Esophagus squamous epithelium (tissue), 5 donors: ENCODE data around the gene TMEM86A. TPM values are rescaled to one million over a fixed set of nuclear protein-coding genes. Genes with fewer than 3 reads are reported as not detected.

Source experiments
- DNase-seq: peaks from one replicate; lab custom pipeline; 2025; lab: John Stamatoyannopoulos, UW
- H3K27ac ChIP-seq, 4 donors: fragments of 200-600 bp; sonication (generic); one replicate each; pipeline ENCODE4 v1.5.1; 2016 to 2019; ENCODE audit warnings: mild to moderate bottlenecking in 1 of 4
- H3K27me3 ChIP-seq, 4 donors: fragments of 200-600 bp; sonication (generic); 1 replicate in 3 of 4; 2 replicates in 1 of 4; pipeline versions ENCODE4 v1.5.1 to v1.6.0; 2017 to 2021; ENCODE audit warnings: antibody characterized with exemption in 1 of 4
- H3K36me3 ChIP-seq, 3 donors: fragments of 200-600 bp; sonication (generic); one replicate each; pipeline ENCODE4 v1.5.1; 2016 to 2019
- H3K4me1 ChIP-seq, 3 donors: fragments of 200-600 bp; sonication (generic); one replicate each; pipeline ENCODE4 v1.5.1; 2017 to 2019
- H3K4me3 ChIP-seq, 4 donors: fragments of 200-600 bp; sonication (generic); 1 replicate in 3 of 4; 2 replicates in 1 of 4; pipeline ENCODE4 v1.5.1; 2016 to 2019; ENCODE audit warnings: mild to moderate bottlenecking in 2 of 4, moderate library complexity in 1 of 4
- H3K9me3 ChIP-seq, 3 donors: fragments of 200-600 bp; sonication (generic); one replicate each; pipeline ENCODE4 v1.5.1; 2016 to 2019
- CTCF ChIP-seq, 6 experiments: fragments of 450-650 bp in 4 of 6; fragments of 200-600 bp in 2 of 6; sonication (generic) in 2 of 6; IDR thresholded peaks; one replicate each; pipeline ENCODE4 v1.5.1; 2016 to 2019; ENCODE audit warnings: antibody characterized with exemption in 6 of 6, mild to moderate bottlenecking in 4 of 6, moderate library complexity in 4 of 6
- POLR2A ChIP-seq, 4 donors: fragments of 450-650 bp; IDR thresholded peaks; one replicate each; pipeline ENCODE4 v1.6.1; 2017; ENCODE audit warnings: antibody characterized with exemption in 4 of 4, mild to moderate bottlenecking in 4 of 4, moderate library complexity in 3 of 4
- WGBS, 2 donors: methylation state at CpG; one replicate each; pipeline ENCODE4 v1.1.5; 2018; 5-methylcytosine and 5-hydroxymethylcytosine counted together
- intact Hi-C: fragments of 100-400 bp; cut with DNase I; formaldehyde crosslinking; loops from one replicate; pipeline ENCODE4 v1.15.0; 2022
- total RNA-seq, 4 donors: library from RNA; depleted of rRNA; stranded (reverse); fragments of >200 nt; gene quantifications; one replicate each; pipeline ENCODE4 v1.1.0, GENCODE V29; 2016
- donor health status: DM: yes; HTN: yes; CAD: no.

The TMEM86A gene
- total RNA-seq, 4 donors from 2014 or later, result 0.97 to 4.8 (median 1.5) TPM

- no peak for DNase-seq
- intact Hi-C loops, result no loop called here
- TF ChIP-seq POLR2A (IDR thresholded peaks at IDR 0.05) (no peak), CTCF (IDR thresholded peaks at IDR 0.05) (no peak)
- H3K4me1 ChIP-seq, result no peaks in the 10 kb centered on the region
- no peaks in the 10 kb centered on the region for H3K36me3 ChIP-seq
- peaks cover 0 to 24% (median 0%) of the 10 kb centered on the region in 4 donors for H3K27me3 ChIP-seq
- H3K9me3 ChIP-seq, result no peaks in the 10 kb centered on the region
- 83% methylated on average over 4 to 5 of the region's 8 CpGs for WGBS, 2 donors
- no peak overlapping the region for H3K27ac ChIP-seq
- no peak overlapping the region for H3K4me3 ChIP-seq
Observed at GRCh38 chr11:18737642-18738041, 39.1 kb downstream of the TMEM86A start.

GRCh38 chr11:18739685-18740084, 41.1 kb downstream of the TMEM86A start:
- Histone ChIP-seq H3K27me3 (peaks cover 0 to 14% (median 0%) of the 10 kb centered on the region in 4 donors), H3K9me3 (no peaks in the 10 kb centered on the region), H3K4me3 (no peak overlapping the region), H3K27ac (no peak overlapping the region), H3K36me3 (no peaks in the 10 kb centered on the region), H3K4me1 (no peaks in the 10 kb centered on the region)
- WGBS, 2 donors, result 65 to 89% methylated on average over 4 of the region's 4 CpGs
- TF ChIP-seq POLR2A (IDR thresholded peaks at IDR 0.05) (no peak), CTCF (IDR thresholded peaks at IDR 0.05) (no peak)
- intact Hi-C loops, result no loop called here
- DNase-seq, result no peak

GRCh38 chr11:18741783-18742182, 43.2 kb downstream of the TMEM86A start:
- WGBS, 2 donors, result 73 to 80% methylated on average over 3 of the region's 3 CpGs

GRCh38 chr11:18743365-18743764, 44.8 kb downstream of the TMEM86A start:
- TF ChIP-seq POLR2A (IDR thresholded peaks at IDR 0.05) (no peak), CTCF (IDR thresholded peaks at IDR 0.05) (no peak)
- Histone ChIP-seq H3K4me3 (no peak overlapping the region), H3K36me3 (no peaks in the 10 kb centered on the region), H3K4me1 (no peaks in the 10 kb centered on the region), H3K9me3 (no peaks in the 10 kb centered on the region), H3K27me3 (no peaks in the 10 kb centered on the region), H3K27ac (no peak overlapping the region)
- no peak for DNase-seq
- intact Hi-C loops, result no loop called here
- 67 to 92% methylated on average over 1 to 2 of the region's 10 CpGs for WGBS, 2 donors

More at GRCh38 chr11:18741783-18742182, 43.2 kb downstream of the TMEM86A start:
- TF ChIP-seq CTCF (IDR thresholded peaks at IDR 0.05) (no peak), POLR2A (IDR thresholded peaks at IDR 0.05) (no peak)
- intact Hi-C loops, result no loop called here
- no peaks in the 10 kb centered on the region for H3K36me3 ChIP-seq
- H3K4me1 ChIP-seq, result no peaks in the 10 kb centered on the region
- H3K27me3 ChIP-seq, result peaks cover 0 to 1% (median 0%) of the 10 kb centered on the region in 4 donors
- DNase-seq, result no peak
- no peak overlapping the region for H3K27ac ChIP-seq
- no peak overlapping the region for H3K4me3 ChIP-seq
- H3K9me3 ChIP-seq, result no peaks in the 10 kb centered on the region

- Histone ChIP-seq H3K4me3 (no peak overlapping the region), H3K9me3 (no peaks in the 10 kb centered on the region), H3K27me3 (no peaks in the 10 kb centered on the region), H3K4me1 (peaks cover 0 to 1% (median 0%) of the 10 kb centered on the region in 3 donors), H3K36me3 (no peaks in the 10 kb centered on the region), H3K27ac (no peak overlapping the region)
- WGBS, 2 donors, result 71 to 74% methylated on average over 4 to 9 of the region's 15 CpGs
- no peak for DNase-seq
- intact Hi-C loops, result no loop called here
- TF ChIP-seq POLR2A (IDR thresholded peaks at IDR 0.05) (no peak), CTCF (IDR thresholded peaks at IDR 0.05) (no peak)
Observed at GRCh38 chr11:18743900-18744514, 45.4 kb downstream of the TMEM86A start.
